SK-N-SH treated with all-trans-retinoic acid at 6 μM for 48 hours (cell line): Measurements from ENCODE around the gene BRAT1.

Source experiments
- BACH2 ChIP-seq: fragments of 250-450 bp; sonication (Bioruptor Pico); IDR thresholded peaks from 2 replicates; pipeline ENCODE4 v1.9.0; 2021; ENCODE audit warnings: mild to moderate bottlenecking, borderline replicate concordance
- TCF4 ChIP-seq: fragments of 250-450 bp; sonication (Bioruptor Pico); IDR thresholded peaks from 2 replicates; pipeline ENCODE4 v1.8.0; 2021; ENCODE audit warnings: mild to moderate bottlenecking, moderate library complexity, borderline replicate concordance
- ZFP3 ChIP-seq: fragments of 250-450 bp; sonication (Bioruptor Pico); IDR thresholded peaks from 2 replicates; pipeline ENCODE4 v1.5.0; 2020; ENCODE audit warnings: mild to moderate bottlenecking, moderate library complexity

DNA sequence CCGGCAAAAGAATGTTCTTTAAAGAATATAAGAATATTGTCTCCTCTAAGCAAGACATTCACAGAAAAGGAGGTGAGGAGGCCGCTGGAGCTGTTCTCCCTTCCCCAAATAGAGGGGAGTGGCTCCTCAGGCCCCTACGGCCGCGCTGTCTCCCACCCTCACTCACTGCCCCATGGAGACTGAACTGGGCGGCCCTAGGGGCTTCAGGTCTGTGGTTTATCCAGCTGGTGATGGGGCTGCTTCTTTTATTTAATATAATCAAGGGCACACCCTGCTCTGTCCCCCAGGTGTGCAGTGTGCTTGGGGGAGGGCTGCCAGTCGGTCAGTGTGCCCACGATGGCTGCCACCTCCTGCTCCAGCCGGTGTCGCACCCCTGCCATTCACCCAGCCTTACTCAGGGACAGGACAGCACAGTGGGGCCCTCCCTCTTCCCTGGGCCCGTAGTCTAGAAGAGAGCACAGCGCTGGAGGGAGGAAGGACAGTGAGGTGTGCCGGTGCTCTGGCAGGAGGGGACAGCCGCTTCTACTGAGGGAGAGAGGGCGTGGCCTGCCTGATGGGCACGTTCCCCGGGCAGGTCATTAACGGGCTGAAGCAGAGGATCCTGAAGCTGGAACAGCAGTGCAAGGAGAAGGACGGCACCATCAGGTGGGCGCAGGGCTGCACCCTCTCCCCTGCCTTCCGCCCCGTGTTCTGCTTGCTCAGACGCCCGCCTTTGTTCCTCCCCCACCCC, 26.8 kb upstream of the BRAT1 start:
- TF ChIP-seq ZFP3 (no peak), TCF4 (no peak), BACH2 (CRISPR knock-in tag) (no peak)
